ENCODE data around the gene NSDHL. TPM values are rescaled to one million over a fixed set of nuclear protein-coding genes. Genes with fewer than 3 reads are reported as not detected.
"Not testable (repeated sequence)": the region's sequence is repeated elsewhere in the genome, so short reads cannot be mapped to it uniquely, and the experiment has no call there.

NSDHL gene
- total RNA-seq, 1 experiment from 2014 or later: 35.0 TPM

DNA sequence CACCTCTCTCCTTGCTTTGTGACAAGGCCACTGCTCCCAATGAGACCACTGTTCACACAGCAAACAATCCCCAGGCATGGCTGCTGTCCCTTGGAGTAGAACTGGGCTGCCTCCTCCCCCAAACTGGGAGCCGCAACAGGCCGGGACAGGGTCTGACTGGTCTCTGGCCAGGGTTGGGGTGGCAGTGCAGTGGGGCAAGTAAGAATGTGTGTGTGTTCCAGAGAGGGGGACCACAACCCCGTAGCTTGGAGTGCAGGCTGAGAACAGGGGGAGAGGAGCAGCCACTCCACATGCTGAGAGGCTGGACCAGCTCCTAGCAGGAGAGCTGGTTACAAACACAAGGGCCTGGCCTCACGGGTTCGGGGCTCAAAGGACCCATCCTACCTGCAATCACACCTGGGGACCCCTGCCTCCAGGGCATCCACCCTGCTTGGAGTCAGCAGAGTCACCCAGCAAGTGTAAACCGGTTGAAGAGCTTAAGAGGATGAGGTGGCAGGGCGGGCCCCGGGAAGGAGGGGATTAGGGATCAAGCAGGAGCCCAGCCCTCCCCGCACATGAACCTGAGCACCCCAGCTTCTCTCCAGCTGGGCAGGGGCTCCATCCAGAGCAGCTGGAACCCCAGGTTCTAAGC is 63.2 kb downstream of the NSDHL start:
- DNase-seq (ENCODE audit: low read depth): no peak

- no peak for DNase-seq (ENCODE audit: low read depth)
Measured at GRCh38 chrX:152895121-152895520, 64.3 kb downstream of the NSDHL start.

- DNase-seq (ENCODE audit: low read depth): peak; percentile 79
Measured at GRCh38 chrX:152895724-152896420, 65.0 kb downstream of the NSDHL start.

- peak; percentile 72 for DNase-seq (ENCODE audit: low read depth)
Measured at GRCh38 chrX:152896450-152896849, 65.6 kb downstream of the NSDHL start.

GRCh38 chrX:152897222-152898131 is 66.6 kb downstream of the NSDHL start, which contains the start of gene ZNF185:
ZNF185 (plus strand) TSS chrX:152898067; CDS start chrX:152914490, 16,423 bp downstream.
- DNase-seq (ENCODE audit: low read depth): peak; percentile 32

GRCh38 chrX:152898442-152898841 is 67.6 kb downstream of the NSDHL start:
- no peak for DNase-seq (ENCODE audit: low read depth)

- DNase-seq (ENCODE audit: low read depth): no peak
Measured at GRCh38 chrX:152899111-152899873, 68.4 kb downstream of the NSDHL start.

GRCh38 chrX:152899874-152900719 is 69.2 kb downstream of the NSDHL start:
- no peak for DNase-seq (ENCODE audit: low read depth)

DNA sequence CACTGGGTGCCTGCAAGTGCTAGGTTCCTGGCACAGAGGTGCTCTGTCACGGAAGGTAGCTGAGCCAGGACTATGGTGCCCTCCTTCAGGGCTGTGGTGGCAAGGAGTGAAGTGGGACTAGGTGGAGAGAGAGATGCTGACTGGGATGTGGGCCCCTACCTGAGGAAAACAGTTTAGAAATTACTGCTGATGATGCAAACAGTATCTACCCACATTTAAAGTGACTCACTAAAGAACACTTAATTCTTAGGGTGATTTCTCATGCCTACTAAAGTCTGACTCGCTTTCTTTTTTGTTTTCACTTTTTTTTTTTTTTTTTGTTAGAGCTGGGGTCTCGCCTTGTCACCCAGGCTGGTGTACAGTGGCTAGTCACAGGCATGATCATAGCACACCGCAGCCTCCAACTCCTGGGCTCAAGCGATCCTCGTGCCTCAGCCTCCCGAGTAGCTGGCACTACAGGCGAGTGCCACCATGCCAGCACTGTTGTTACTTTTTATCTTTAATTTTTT is 70.1 kb downstream of the NSDHL start:
- peak; percentile 17 for DNase-seq (ENCODE audit: low read depth)

DNA sequence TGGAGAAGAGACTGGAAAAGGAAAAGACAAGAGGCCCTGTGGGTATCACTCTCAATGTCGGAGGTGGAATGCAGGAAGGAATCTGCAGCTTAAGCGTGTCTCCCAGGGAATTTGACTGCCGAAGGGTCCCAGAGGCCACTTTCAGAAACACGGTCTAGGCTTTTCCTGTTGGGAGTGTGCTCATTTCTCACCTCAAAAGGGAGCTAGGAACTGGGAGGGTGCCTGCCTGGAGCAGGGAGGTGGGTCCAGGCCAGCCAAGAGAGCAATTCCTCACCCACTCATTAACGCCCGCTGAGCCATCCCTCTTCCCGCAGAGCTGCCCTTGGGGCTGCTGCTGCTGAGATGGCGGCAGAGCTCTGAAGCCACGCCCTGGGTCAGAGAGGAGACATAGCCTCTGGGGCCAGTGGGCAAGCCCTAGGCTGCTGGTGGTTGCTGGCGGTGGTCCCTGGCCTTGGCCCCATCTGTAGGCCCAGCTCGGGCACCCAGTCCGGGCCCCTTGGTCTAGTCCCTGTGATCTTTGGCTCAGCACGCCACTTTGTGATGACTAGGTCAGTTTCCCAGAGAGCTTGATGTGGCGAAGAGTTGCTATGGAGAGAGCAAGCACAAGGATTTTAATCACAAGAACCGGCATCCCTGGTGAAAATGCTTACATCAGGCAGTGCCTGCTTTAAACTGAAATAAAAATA is 71.1 kb downstream of the NSDHL start:
- peak; percentile 46 for DNase-seq (ENCODE audit: low read depth)

- no peak for DNase-seq (ENCODE audit: low read depth)
Measured at GRCh38 chrX:152902502-152902820, 71.6 kb downstream of the NSDHL start.

- DNase-seq (ENCODE audit: low read depth): no peak
Measured at GRCh38 chrX:152903589-152903988, 72.7 kb downstream of the NSDHL start.

- peak; percentile 66 for DNase-seq (ENCODE audit: low read depth)
Measured at GRCh38 chrX:152904151-152905080, 73.6 kb downstream of the NSDHL start.

- DNase-seq (ENCODE audit: low read depth): no peak
Measured at GRCh38 chrX:152905081-152905420, 74.2 kb downstream of the NSDHL start.

DNA sequence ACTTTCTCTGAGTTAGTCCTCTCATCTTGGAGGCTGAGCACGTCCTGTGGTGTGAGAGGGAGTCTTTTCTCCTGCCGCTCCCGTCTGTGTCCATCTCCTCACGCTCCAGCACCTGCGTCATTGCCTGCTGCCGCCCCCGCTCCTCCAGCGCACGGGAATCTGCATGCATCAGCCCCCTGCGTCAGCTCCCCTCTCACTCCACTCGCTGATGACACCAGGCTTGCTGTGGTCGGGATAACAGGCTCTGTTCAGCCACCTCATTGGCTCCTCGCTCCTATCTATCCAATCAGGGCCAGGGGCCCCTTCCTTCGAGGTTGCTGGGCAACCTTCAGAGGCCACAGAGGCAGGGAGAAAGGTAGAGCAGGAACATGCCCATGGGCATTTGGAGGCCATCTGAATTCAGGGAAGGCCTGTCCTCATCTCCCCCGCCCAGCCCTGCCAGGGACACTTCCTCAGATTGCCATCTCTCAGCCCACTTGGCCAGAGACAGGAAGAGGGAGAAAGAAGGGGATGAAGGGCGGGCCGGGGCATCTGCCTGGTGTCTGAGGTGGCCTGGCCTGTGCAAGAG is 76.3 kb downstream of the NSDHL start:
- no peak for DNase-seq (ENCODE audit: low read depth)

DNA sequence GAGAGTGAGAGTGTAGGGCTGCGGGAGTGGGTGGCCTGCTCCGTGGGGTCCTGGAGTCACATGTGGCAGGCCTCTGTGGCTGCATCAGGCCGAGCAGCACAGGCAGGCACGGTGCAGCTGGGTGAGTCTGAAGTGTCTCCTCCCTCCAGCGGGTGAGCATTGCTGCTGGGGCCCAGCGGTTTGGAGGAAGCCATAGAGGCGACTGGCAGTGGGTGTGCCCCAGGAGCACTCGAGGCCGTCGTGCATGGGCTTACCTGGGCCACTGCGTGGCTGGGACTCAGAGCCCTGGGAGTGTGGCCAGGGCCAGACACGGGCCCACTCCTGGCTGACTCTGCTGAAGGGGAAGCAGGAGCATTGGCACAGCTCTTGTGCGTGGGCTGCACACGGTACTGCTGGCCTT is 77.6 kb downstream of the NSDHL start:
- no peak for DNase-seq (ENCODE audit: low read depth)

GRCh38 chrX:152910018-152910417 is 79.2 kb downstream of the NSDHL start:
- not testable (repeated sequence) for DNase-seq (ENCODE audit: low read depth)

DNA sequence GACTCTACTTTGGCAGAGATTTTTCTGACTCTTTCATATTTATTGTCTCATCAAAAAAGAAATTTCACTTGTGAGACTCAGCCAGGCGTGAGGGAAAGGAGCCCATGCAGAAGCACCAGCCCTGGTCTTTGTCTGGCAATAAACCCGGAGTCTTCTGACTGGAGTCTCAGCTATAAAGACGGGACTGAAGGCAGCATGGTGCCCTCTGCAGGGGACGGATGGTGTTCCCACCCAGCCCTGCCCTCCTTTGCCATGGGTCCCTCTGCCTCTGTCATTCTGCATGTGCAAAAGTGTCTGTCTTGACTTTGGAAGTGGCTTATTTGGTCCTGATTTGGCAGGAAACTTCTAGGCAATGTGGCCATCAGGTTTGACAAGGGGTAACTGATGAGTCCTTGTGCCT is 81.2 kb downstream of the NSDHL start:
- no peak for DNase-seq (ENCODE audit: low read depth)

GRCh38 chrX:152912641-152913040 is 81.8 kb downstream of the NSDHL start:
- DNase-seq (ENCODE audit: low read depth): no peak
